ENCODE data around the gene JAZF1. TPM values are rescaled to one million over a fixed set of nuclear protein-coding genes. Genes with fewer than 3 reads are reported as not detected.

Gene JAZF1
- total and polyA plus RNA-seq, 2 of the 8 experiments (the other 6 are each of a cell fraction or from before 2014, with no cell fraction given), result 2.6 to 21.8 TPM

DNA sequence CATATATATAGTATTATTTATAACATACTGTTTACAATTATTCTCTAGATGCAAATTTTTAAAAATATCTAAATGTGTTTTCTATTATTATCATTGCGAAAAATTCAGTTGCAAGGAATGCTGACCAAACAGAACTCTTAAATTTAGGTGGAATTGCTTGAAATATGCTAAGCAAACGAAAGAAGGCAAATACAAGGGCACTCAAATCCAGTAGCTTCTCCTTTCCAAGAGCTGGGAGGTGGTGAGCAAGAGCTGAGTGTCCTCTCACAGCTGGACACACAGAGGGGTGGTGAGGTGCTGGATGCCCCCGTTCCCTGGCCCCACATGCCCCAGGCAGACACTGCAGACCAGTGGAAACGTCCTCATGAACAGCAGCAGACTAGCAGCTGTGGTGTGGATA is 274.6 kb downstream of the JAZF1 start:
- Histone ChIP-seq H3K36me3 (ENCODE audit: control insufficient read depth in 2 of 4, insufficient read depth in 4 of 4, low read length in 3 of 4) (no peaks in the 10 kb centered on the region), H3K18ac (ENCODE audit: extremely low read depth, low read length) (peak overlapping the region; percentile 76), H2BK20ac (ENCODE audit: low read length) (peak overlapping the region; percentile 73; the same call in 1 of the 2 replicates), H3K4me2 (ENCODE audit: insufficient read depth in 1 of 2, low read depth in 2 of 2, low read length in 2 of 2) (0 out of 4 replicates have a peak overlapping the region, but pooled peaks of 1 of the 2 experiments have one; percentile 9), H3K23ac (ENCODE audit: insufficient read length) (no peak overlapping the region), H3K56ac (replicated peaks; ENCODE audit: insufficient read length, low read depth, low read length) (no peak overlapping the region), H2BK12ac (ENCODE audit: low read depth, low read length) (0 out of 2 replicates have a peak overlapping the region, but pooled peaks have one; percentile 42), H3K4me3 (ENCODE audit: extremely low read depth in 1 of 4, insufficient read depth in 2 of 4, low read depth in 3 of 4, low read length in 4 of 4) (no peak overlapping the region), H3K79me2 (ENCODE audit: control insufficient read depth in 1 of 2, insufficient read depth in 2 of 2, low read length in 2 of 2) (no peaks in the 10 kb centered on the region), H2BK15ac (ENCODE audit: low read length) (no peak overlapping the region), H3K4ac (replicated peaks; ENCODE audit: insufficient read length, low read depth, low read length) (no peak overlapping the region), H4K8ac (ENCODE audit: extremely low read depth, insufficient read depth, low read length) (no peak overlapping the region), H2BK120ac (replicated peaks; ENCODE audit: low read depth, low read length) (peak overlapping the region; percentile 24), H2AK5ac (ENCODE audit: low read depth, low read length) (no peak overlapping the region), H3K27me3 (replicated peaks in 1 of 4; ENCODE audit: control insufficient read depth in 3 of 4, extremely low read depth in 1 of 4, insufficient read depth in 3 of 4, low read length in 3 of 4) (no peaks in the 10 kb centered on the region), H4K20me1 (replicated peaks in 1 of 2; ENCODE audit: control insufficient read depth in 1 of 2, insufficient read depth in 2 of 2, low read length in 2 of 2) (no peaks in the 10 kb centered on the region), H2BK5ac (ENCODE audit: low read depth, low read length) (peak overlapping the region; percentile 79; the same call in 1 of the 2 replicates), H4K5ac (ENCODE audit: insufficient read length, low read depth, low read length) (peak overlapping the region; percentile 63), H3K9me3 (ENCODE audit: insufficient read depth in 2 of 2, low read depth in 1 of 2, low read length in 1 of 2) (no peaks in the 10 kb centered on the region), H3K23me2 (ENCODE audit: low read depth, low read length) (no peaks in the 10 kb centered on the region), H3K27ac (ENCODE audit: low read depth, low read length) (no peak overlapping the region), H3K9ac (replicated peaks in 1 of 4; ENCODE audit: extremely low read depth in 1 of 4, low read depth in 3 of 4, low read length in 3 of 4) (no peak overlapping the region; a peak in 1 of 7 replicates), H4K91ac (replicated peaks; ENCODE audit: insufficient read length, low read length) (peak overlapping the region; percentile 92), H3K14ac (ENCODE audit: insufficient read length) (no peak overlapping the region), H3K79me1 (ENCODE audit: low read depth, low read length) (no peaks in the 10 kb centered on the region), H2AFZ (ENCODE audit: low read length) (no peak overlapping the region), H3K4me1 (replicated peaks in 1 of 4; ENCODE audit: control insufficient read depth in 3 of 4, insufficient read depth in 4 of 4, low read length in 3 of 4) (peaks cover 7 to 27% (median 16%) of the 10 kb centered on the region in 4 experiments)
- 76% methylated on average over 4 of the region's 4 CpGs; no CpG with 5 or more reads in 1 of the 2 experiments for WGBS, 2 experiments (ENCODE audit: extremely low coverage in 1 of 2, insufficient coverage in 1 of 2, insufficient read length in 1 of 2, insufficient replicate concordance in 2 of 2, low coverage in 1 of 2, low lambda C conversion rate in 2 of 2, missing lambda C conversion rate in 1 of 2)
- no peak for FAIRE-seq
- ChIA-PET POLR2A (ENCODE audit: partially characterized antibody) (interaction anchor here (1.7 kb wide), 1 partner anchor 9 kb away, joined by 5 read pairs; no protein-coding TSS in a partner anchor), CTCF (ENCODE audit: partially characterized antibody) (interaction anchor here (0.6 to 2.5 kb wide), 4 partner anchors 9 to 274 kb away, joined by 4 to 12 read pairs (median 4); no protein-coding TSS in a partner anchor)
- no peak for DNase-seq (ENCODE audit: low read depth in 1 of 2, low spot score in 2 of 2)
- TF ChIP-seq NANOG (IDR thresholded peaks at IDR 0.05; ENCODE audit: insufficient read depth, low read depth, low read length, poor library complexity, severe bottlenecking) (no peak), SP4 (IDR thresholded peaks at IDR 0.05; ENCODE audit: low read length) (no peak), HDAC6 (IDR thresholded peaks at IDR 0.05; ENCODE audit: low read depth, low read length) (no peak), EP300 (IDR thresholded peaks at IDR 0.05; ENCODE audit: borderline replicate concordance in 1 of 2, low read depth in 2 of 2, low read length in 2 of 2) (no peak), CTBP2 (IDR thresholded peaks at IDR 0.05; ENCODE audit: borderline replicate concordance, insufficient read depth, insufficient read length, low read length) (no peak), BCL11A (IDR thresholded peaks at IDR 0.05; ENCODE audit: low read depth in 2 of 2, low read length in 2 of 2) (no peak), SIX5 (IDR thresholded peaks at IDR 0.05; ENCODE audit: low read depth, low read length) (no peak), SUZ12 (IDR thresholded peaks at IDR 0.05; ENCODE audit: low read length) (no peak), ZNF274 (IDR thresholded peaks at IDR 0.05; ENCODE audit: borderline replicate concordance, extremely low read depth, low read length) (no peak), POLR2AphosphoS5 (IDR thresholded peaks at IDR 0.05; ENCODE audit: low read depth, low read length) (no peak), RBBP5 (IDR thresholded peaks at IDR 0.05; ENCODE audit: borderline replicate concordance, low read depth, low read length) (no peak), KDM1A (IDR thresholded peaks at IDR 0.05; ENCODE audit: borderline replicate concordance, low read length) (no peak), CBX8 (IDR thresholded peaks at IDR 0.05; ENCODE audit: borderline replicate concordance, low read depth, low read length) (no peak), CREB1 (IDR thresholded peaks at IDR 0.05) (no peak)

Data from H1 (cell line).